GM19043 (cell line): ENCODE measurements around the gene CPNE9.
"Not testable (repeated sequence)": the region's sequence is repeated elsewhere in the genome, so short reads cannot be mapped to it uniquely, and the experiment has no call there.

Source experiments
- ATAC-seq: cut with Tn5 transposase; IDR thresholded peaks from one replicate; pipeline ENCODE4 v1.9.1; 2021; ENCODE audit warnings: low read depth; ENCODE audit not compliant: unreplicated experiment

The CPNE9 gene

GRCh38 chr3:9771007-9771406, 67.4 kb downstream of the CPNE9 start:
- ATAC-seq, result not testable (repeated sequence)

DNA sequence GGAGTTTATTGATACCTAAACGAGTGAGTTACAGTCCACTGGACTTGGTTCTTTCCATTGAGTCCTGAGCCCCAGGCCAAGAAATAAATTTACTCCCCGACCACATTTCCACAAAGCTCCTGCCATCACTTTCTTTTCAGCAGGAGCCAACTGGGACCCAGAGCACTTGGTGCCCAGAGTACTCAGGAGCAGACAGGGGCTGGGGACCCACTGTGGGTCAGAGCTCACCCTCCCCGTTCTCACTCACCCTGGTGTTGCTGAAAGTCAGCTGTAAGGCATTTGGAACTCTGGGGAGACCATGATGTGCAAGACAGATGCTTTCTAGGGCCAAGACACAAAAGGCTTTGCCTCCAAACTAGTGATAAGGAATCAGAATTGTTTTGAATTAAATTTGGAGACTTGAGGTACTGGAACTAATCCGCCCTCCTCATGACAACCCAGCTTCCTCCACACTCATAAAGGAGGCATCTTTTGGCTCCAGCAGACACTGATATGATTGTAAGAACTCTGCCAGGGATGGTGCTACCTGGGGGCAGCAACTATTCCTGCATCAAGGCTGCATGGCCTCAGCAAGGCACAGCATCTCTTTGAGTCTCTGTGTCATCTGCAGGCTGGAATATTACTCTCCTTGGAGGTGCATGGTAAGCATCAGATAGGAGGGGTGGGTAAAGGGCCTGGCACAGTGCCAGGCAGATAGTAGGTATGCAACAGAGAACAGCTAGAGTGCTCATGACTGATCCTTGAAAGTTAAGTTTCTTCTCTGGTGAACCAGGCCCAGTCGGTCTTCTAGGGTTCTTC, 73.5 kb downstream of the CPNE9 start:
- ATAC-seq, result no peak

- ATAC-seq, result no peak
Measured at GRCh38 chr3:9777694-9778021, 74.0 kb downstream of the CPNE9 start.

GRCh38 chr3:9778143-9779074, 74.8 kb downstream of the CPNE9 start:
- no peak for ATAC-seq

- ATAC-seq, result no peak
Measured at GRCh38 chr3:9779075-9779593, 75.5 kb downstream of the CPNE9 start.
